MG63 (cell line): ENCODE data around the gene PACS1. TPM values are rescaled to one million over a fixed set of nuclear protein-coding genes. Genes with fewer than 3 reads are reported as not detected.
"Not testable (repeated sequence)": the region's sequence is repeated elsewhere in the genome, so short reads cannot be mapped to it uniquely, and the experiment has no call there.

Experiments
- DNase-seq: peaks from one replicate; pipeline ENCODE4 v3.0.0-alpha.2; 2020
- H3K27me3 ChIP-seq: fragments of 250-450 bp; sonication (Bioruptor Pico); 2 replicates; pipeline ENCODE4 v1.5.1; 2020; ENCODE audit warnings: mild to moderate bottlenecking, moderate library complexity
- H3K36me3 ChIP-seq: fragments of 250-450 bp; sonication (Bioruptor Pico); 2 replicates; pipeline ENCODE4 v1.5.1; 2020; ENCODE audit warnings: mild to moderate bottlenecking, moderate library complexity
- H3K4me3 ChIP-seq: fragments of 250-450 bp; sonication (Bioruptor Pico); 2 replicates; pipeline ENCODE4 v1.5.1; 2020; ENCODE audit warnings: mild to moderate bottlenecking, moderate library complexity
- H3K9me3 ChIP-seq: fragments of 250-450 bp; sonication (Bioruptor Pico); 2 replicates; pipeline ENCODE4 v1.5.1; 2020; ENCODE audit warnings: mild to moderate bottlenecking, moderate library complexity
- total RNA-seq: library from RNA; depleted of rRNA; stranded (reverse); fragments of >200 nt; shearing (Covaris generic); gene quantifications from 2 replicates; pipeline ENCODE4 v1.2.3, GENCODE V29; 2014; ENCODE audit warnings: low replicate concordance; rRNA removed

The PACS1 gene
- total RNA-seq, result 2.6 and 11.2 TPM in 2 replicates

GRCh38 chr11:66069715-66070603, at the start of gene PACS1:
Gene PACS1, plus strand, starts transcription at chr11:66070272. Its CDS starts 215 bp downstream, at chr11:66070487.
- H3K4me3 ChIP-seq, result peak within 1 kb of the TSS; percentile 66
- H3K36me3 ChIP-seq, result peaks cover 51% of the 10 kb centered on the region
- no peaks in the 10 kb centered on the region for H3K9me3 ChIP-seq
- peak; percentile 77 for DNase-seq
- H3K27me3 ChIP-seq, result no peaks in the 10 kb centered on the region

- H3K9me3 ChIP-seq, result no peaks in the 10 kb centered on the region
- peak; percentile 91 for DNase-seq
- no peaks in the 10 kb centered on the region for H3K36me3 ChIP-seq
- no peak overlapping the region for H3K4me3 ChIP-seq
- H3K27me3 ChIP-seq, result no peaks in the 10 kb centered on the region
Measured at GRCh38 chr11:66020618-66021357, 49.3 kb upstream of the PACS1 start.

- Histone ChIP-seq H3K36me3 (no peaks in the 10 kb centered on the region), H3K27me3 (no peaks in the 10 kb centered on the region), H3K4me3 (peak overlapping the region; percentile 20; the same call in 1 of the 2 replicates), H3K9me3 (no peaks in the 10 kb centered on the region)
- peak; percentile 72 for DNase-seq
Measured at GRCh38 chr11:66022401-66023185, 47.5 kb upstream of the PACS1 start.

GRCh38 chr11:66023186-66023440, 47.0 kb upstream of the PACS1 start:
- not testable (repeated sequence) for H3K4me3 ChIP-seq, H3K36me3 ChIP-seq, H3K27me3 ChIP-seq, DNase-seq, H3K9me3 ChIP-seq

- no peaks in the 10 kb centered on the region for H3K27me3 ChIP-seq
- H3K4me3 ChIP-seq, result no peak within 1 kb of the TSS
- DNase-seq, result no peak
- H3K9me3 ChIP-seq, result no peaks in the 10 kb centered on the region
- H3K36me3 ChIP-seq, result no peaks in the 10 kb centered on the region
Measured at GRCh38 chr11:66026017-66026529, 44.0 kb upstream of the PACS1 start, which contains the start of gene CATSPER1. Gene CATSPER1, minus strand, starts transcription at chr11:66026479. Its CDS starts 100 bp downstream, at chr11:66026379.

- H3K27me3 ChIP-seq, result no peaks in the 10 kb centered on the region
- H3K9me3 ChIP-seq, result no peaks in the 10 kb centered on the region
- DNase-seq, result no peak
- peaks cover 4% of the 10 kb centered on the region; the same call in 1 of the 2 replicates for H3K36me3 ChIP-seq
- H3K4me3 ChIP-seq, result no peak overlapping the region
Measured at GRCh38 chr11:66032957-66033735, 36.9 kb upstream of the PACS1 start.

- no peak for DNase-seq
Measured at GRCh38 chr11:66035653-66036333, 34.3 kb upstream of the PACS1 start.

GRCh38 chr11:66036334-66036710, 33.8 kb upstream of the PACS1 start:
- no peak overlapping the region for H3K4me3 ChIP-seq
- no peaks in the 10 kb centered on the region for H3K27me3 ChIP-seq
- peaks cover 3% of the 10 kb centered on the region; the same call in 1 of the 2 replicates for H3K36me3 ChIP-seq
- no peak for DNase-seq
- H3K9me3 ChIP-seq, result no peaks in the 10 kb centered on the region

More at GRCh38 chr11:66035653-66036333, 34.3 kb upstream of the PACS1 start:
- H3K4me3 ChIP-seq, result no peak overlapping the region
- H3K27me3 ChIP-seq, result no peaks in the 10 kb centered on the region
- peaks cover 4% of the 10 kb centered on the region; the same call in 1 of the 2 replicates for H3K36me3 ChIP-seq
- no peaks in the 10 kb centered on the region for H3K9me3 ChIP-seq

GRCh38 chr11:66037327-66037726, 32.7 kb upstream of the PACS1 start:
- no peak for DNase-seq
- H3K36me3 ChIP-seq, result no peaks in the 10 kb centered on the region
- H3K4me3 ChIP-seq, result no peak overlapping the region
- no peaks in the 10 kb centered on the region for H3K9me3 ChIP-seq
- no peaks in the 10 kb centered on the region for H3K27me3 ChIP-seq

- Histone ChIP-seq H3K4me3 (no peak overlapping the region), H3K27me3 (no peaks in the 10 kb centered on the region), H3K9me3 (no peaks in the 10 kb centered on the region), H3K36me3 (no peaks in the 10 kb centered on the region)
- no peak for DNase-seq
Measured at GRCh38 chr11:66039765-66040164, 30.3 kb upstream of the PACS1 start.

GRCh38 chr11:66042227-66042995, 27.7 kb upstream of the PACS1 start:
- Histone ChIP-seq H3K4me3 (no peak overlapping the region), H3K36me3 (no peaks in the 10 kb centered on the region), H3K9me3 (no peaks in the 10 kb centered on the region), H3K27me3 (no peaks in the 10 kb centered on the region)
- DNase-seq, result no peak

- H3K9me3 ChIP-seq, result no peaks in the 10 kb centered on the region
- H3K36me3 ChIP-seq, result no peaks in the 10 kb centered on the region
- no peak for DNase-seq
- no peaks in the 10 kb centered on the region for H3K27me3 ChIP-seq
- no peak overlapping the region for H3K4me3 ChIP-seq
Measured at GRCh38 chr11:66042996-66043906, 26.8 kb upstream of the PACS1 start.

GRCh38 chr11:66044757-66045156, 25.3 kb upstream of the PACS1 start:
- DNase-seq, result no peak
- no peak overlapping the region for H3K4me3 ChIP-seq
- H3K9me3 ChIP-seq, result no peaks in the 10 kb centered on the region
- no peaks in the 10 kb centered on the region for H3K27me3 ChIP-seq
- H3K36me3 ChIP-seq, result no peaks in the 10 kb centered on the region

- H3K4me3 ChIP-seq, result no peak overlapping the region
- no peaks in the 10 kb centered on the region for H3K9me3 ChIP-seq
- no peaks in the 10 kb centered on the region for H3K27me3 ChIP-seq
- no peaks in the 10 kb centered on the region for H3K36me3 ChIP-seq
- peak; percentile 61 for DNase-seq
Measured at GRCh38 chr11:66045177-66045639, 24.9 kb upstream of the PACS1 start.
